Hepatocyte (in vitro differentiated cells): ENCODE data around the gene BRS3.

Source experiments
- EZH2 ChIP-seq: fragments of 200-600 bp; sonication (generic); IDR thresholded peaks from 2 replicates; pipeline ENCODE4 v1.6.1; 2016; ENCODE audit warnings: antibody characterized with exemption, mild to moderate bottlenecking, borderline replicate concordance
- EZH2phosphoT487 ChIP-seq: fragments of 200-600 bp; sonication (generic); IDR thresholded peaks from one replicate; pipeline ENCODE4 v1.6.1; 2018; ENCODE audit warnings: antibody characterized with exemption, mild to moderate bottlenecking, low read depth, moderate library complexity; ENCODE audit not compliant: unreplicated experiment, severe bottlenecking
- TF ChIP-seq, protein P1 (sequence below): fragments of 200-600 bp; sonication (generic); IDR thresholded peaks from 2 replicates; pipeline ENCODE4 v1.5.1; 2016; ENCODE audit warnings: antibody characterized with exemption, mild to moderate bottlenecking; ENCODE audit not compliant: poor library complexity

DNA sequence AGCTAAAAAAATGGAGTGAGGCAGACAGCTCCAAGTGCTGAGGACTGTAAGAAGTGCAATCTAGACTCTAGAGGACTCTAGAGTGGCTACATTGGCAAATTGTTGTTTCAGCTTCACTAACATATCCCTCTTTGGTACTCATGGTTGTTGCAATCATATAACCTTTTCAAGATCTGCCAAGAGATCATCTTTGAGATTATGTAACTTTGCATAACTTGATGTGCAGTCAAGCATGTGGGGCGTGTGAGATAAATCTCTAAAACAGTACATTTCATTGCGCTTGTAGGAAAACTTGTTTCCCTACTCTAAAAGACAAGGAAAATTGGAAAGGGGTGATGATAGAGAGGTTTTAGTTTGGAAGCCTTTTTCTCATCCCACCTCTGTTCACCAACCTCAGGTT is 11.2 kb upstream of the BRS3 start:
- TF ChIP-seq, protein P1, sequence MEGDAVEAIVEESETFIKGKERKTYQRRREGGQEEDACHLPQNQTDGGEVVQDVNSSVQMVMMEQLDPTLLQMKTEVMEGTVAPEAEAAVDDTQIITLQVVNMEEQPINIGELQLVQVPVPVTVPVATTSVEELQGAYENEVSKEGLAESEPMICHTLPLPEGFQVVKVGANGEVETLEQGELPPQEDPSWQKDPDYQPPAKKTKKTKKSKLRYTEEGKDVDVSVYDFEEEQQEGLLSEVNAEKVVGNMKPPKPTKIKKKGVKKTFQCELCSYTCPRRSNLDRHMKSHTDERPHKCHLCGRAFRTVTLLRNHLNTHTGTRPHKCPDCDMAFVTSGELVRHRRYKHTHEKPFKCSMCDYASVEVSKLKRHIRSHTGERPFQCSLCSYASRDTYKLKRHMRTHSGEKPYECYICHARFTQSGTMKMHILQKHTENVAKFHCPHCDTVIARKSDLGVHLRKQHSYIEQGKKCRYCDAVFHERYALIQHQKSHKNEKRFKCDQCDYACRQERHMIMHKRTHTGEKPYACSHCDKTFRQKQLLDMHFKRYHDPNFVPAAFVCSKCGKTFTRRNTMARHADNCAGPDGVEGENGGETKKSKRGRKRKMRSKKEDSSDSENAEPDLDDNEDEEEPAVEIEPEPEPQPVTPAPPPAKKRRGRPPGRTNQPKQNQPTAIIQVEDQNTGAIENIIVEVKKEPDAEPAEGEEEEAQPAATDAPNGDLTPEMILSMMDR, result no peak
- TF ChIP-seq EZH2, result no peak
- no peak for TF ChIP-seq EZH2phosphoT487
